8988T (cell line): ENCODE data around the gene SPP1.
A peak's percentile ranks its signal among the peaks of the same experiment; 100 is the strongest.
"Not testable (repeated sequence)": the region's sequence is repeated elsewhere in the genome, so short reads cannot be mapped to it uniquely, and the experiment has no call there.

Experiments used
- DNase-seq: peaks from one replicate; pipeline ENCODE4 v3.0.0; 2011

Gene SPP1

DNA sequence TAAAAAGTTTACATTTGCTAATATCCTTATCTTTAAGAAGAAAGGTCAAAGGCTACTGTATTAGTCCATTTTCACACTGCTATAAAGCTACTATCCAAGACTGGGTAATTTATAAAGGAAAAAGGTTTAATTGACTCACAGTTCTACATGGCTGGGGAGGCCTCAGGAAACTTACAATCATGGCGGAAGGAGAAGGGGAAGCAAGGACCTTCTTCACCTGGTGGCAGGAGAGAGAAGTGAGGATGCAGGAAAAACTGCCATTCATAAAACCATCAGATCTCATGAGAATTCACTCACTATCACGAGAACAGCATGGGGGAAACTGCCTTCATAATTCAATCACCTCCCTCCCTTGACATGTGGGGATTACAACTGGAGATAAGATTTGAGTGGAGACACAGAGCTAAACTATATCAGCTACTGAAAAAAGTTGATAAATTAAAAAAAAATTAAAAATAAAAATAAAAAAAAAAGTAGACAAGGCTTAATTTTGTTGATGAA lies 23.7 kb downstream of the SPP1 start:
- not testable (repeated sequence) for DNase-seq

DNA sequence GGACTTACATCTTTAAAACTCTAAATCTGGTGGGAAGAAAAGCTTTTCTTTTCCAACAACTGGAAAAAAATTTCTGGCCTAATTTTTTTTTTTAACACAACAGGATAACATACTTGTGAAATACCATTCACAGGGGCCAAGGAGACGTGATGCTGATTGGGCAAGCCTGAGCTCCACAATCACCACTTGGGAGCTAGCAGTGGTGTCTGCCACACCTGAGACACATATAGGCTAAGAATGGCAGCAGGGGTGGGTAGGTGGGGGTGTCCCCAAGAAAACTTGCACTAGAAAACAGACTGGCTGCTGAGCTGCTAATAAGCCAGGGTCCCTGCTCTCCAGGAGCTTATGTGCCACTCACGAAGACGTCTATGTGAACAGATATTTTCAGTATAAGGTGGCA lies 26.4 kb downstream of the SPP1 start:
- no peak for DNase-seq

- no peak for DNase-seq
These were observed 27.3 kb downstream of the SPP1 start for GRCh38 chr4:88002786-88003185.

DNA sequence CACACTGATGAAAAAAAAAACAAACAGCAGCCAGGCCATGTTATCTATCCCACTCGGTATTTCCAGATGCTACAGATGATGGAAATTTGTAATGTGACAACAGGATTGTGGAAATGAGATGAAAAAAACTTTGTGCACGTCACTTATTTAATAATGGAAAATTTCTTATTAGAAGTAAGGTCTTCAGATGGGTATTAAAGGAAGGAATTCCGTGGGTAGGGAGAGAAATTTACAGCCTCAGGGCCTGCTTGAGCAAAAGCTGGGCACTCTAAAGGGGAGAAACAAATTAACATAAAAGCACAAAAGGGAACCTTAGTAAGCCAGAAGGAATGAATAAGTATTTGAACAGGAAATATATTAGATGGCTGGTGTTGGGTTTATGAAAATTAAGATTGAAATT lies 27.7 kb downstream of the SPP1 start:
- no peak for DNase-seq

- DNase-seq = no peak
These were observed 29.6 kb downstream of the SPP1 start for GRCh38 chr4:88005076-88005475.

GRCh38 chr4:88005946-88006345 lies 30.4 kb downstream of the SPP1 start:
- no peak for DNase-seq

DNA sequence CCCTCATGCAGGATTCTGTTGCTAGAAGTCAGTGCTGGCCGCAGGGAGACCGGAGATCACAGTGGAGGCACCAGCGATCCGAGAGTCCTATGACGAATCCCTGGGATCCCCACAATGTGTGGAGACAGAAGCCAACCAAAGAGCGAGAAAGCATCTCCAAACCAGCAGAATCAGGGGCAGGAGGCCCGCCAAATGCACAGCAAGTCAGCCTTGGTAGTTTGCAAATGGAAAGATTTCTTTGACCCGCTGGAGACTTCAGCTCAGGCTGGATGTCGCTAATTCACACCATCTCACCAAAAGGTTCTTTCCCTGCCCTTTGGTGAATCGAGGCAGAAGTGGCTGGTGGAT lies 31.4 kb downstream of the SPP1 start:
- no peak for DNase-seq

- DNase-seq = peak; percentile 53
These were observed 32.0 kb downstream of the SPP1 start, which contains the start of gene PKD2 for GRCh38 chr4:88007304-88008121. TSS of gene PKD2 (plus strand) at chr4:88007635. CDS start at chr4:88007734, 99 bp downstream.

- DNase-seq = peak; percentile 47
These were observed 32.7 kb downstream of the SPP1 start for GRCh38 chr4:88008122-88008742.

- DNase-seq = no peak
These were observed 33.2 kb downstream of the SPP1 start for GRCh38 chr4:88008743-88009171.

DNA sequence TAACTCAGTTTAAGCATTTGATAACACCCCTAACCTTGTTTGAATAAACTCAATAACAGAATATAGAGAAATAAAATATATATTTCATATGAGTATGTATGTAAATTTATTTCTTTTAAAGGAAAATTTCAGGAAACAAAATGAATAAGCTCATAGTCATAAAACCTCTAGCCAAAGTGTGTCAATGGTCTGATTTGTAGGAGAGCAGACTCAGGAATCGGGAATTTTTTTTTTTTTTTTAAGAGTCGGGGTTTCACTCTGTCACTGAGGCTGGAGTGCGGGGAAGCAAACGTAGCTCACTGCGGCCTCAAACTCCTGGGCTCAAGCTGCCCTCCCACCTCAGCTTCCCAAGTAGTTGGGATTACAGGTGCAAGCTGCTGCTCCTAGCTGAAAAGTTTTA lies 34.4 kb downstream of the SPP1 start:
- DNase-seq = no peak

DNA sequence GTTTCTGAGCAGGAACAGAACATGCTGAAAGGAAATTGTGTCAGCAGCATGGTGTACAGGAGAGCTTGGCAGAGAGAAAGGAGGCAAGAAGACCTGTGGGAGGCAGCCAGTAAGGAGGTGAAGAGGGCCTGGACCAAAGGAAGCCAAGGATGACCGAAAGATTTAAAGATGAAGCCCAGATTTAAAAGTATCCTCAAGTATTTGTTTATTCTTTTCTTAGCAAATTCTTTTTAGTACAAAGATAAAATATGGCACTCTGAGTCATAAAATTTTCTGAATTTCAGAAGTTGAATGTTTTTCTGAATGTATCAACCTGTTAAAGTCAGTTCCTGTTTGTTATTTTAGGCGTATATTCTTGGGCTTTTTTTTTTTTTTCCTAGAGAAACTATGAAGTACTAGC lies 35.5 kb downstream of the SPP1 start:
- DNase-seq = no peak

GRCh38 chr4:88012647-88013046 lies 37.1 kb downstream of the SPP1 start:
- DNase-seq = no peak

DNA sequence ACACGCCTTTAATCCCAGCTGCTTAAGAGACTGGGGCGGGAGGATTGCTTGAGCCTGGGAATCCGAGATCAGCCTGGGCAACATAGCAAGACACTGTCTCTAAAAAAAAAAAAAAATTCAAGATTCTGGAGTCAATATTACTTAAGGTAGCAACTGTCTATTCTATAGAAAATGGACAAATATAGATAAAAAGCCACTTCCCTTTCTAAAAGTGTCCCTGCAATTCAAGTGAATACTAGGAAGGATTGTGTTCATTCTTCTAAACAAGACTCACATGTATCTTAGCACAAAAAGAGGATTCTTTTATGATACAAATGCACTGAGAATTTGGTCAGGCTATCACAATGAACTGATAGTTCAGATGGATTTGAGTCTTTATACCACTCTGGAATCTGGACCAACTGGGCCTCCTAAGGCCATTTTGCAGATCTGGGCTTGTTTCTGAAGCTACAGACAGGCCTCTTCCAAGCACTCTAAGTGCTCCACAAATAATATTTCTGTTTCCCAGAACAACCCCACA lies 38.9 kb downstream of the SPP1 start:
- DNase-seq = no peak

- DNase-seq = no peak
These were observed 40.3 kb downstream of the SPP1 start for GRCh38 chr4:88015659-88016295.

- DNase-seq = no peak
These were observed 42.2 kb downstream of the SPP1 start for GRCh38 chr4:88017516-88018297.

DNA sequence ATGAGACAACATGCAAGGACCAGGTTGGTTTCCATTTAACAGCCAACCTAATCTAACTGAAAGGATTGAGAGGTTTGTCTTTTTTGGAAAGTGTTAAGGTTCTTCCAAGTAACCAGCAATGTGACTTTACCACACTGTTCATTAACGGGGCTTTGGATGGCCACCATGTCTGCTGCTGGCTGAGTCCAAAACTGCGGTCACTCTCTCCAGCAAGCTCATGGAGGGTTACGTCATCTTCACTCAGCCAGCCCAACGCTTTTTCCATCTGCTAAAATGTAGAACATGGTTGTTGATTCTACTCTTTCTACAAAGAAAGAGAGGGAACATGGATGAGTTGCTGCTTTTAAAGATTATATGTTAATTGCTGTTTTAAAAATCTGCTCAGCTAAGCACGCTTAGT lies 43.0 kb downstream of the SPP1 start:
- DNase-seq = no peak

DNA sequence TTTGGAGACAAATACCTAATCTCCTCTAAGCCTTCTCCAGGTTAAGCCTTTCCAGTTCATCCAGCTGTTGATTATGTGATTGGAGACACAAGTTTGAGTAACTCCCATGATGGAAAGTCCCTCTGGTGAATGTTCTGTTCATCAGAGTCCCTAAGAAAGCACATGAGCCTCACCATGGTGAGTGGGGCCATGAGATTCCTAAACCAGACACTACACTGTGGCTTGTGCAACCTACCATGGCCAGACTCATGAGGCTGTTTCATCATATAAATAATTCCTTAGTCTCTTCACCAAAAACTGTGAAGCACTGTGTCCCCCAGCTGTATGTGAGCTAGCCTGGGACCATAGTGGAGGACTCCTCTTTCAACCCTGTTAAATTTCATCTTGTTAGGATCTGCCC lies 46.3 kb downstream of the SPP1 start:
- DNase-seq = no peak

- no peak for DNase-seq
These were observed 46.8 kb downstream of the SPP1 start for GRCh38 chr4:88022289-88022688.

- DNase-seq = not testable (repeated sequence)
These were observed 50.6 kb downstream of the SPP1 start for GRCh38 chr4:88025868-88026661.

DNA sequence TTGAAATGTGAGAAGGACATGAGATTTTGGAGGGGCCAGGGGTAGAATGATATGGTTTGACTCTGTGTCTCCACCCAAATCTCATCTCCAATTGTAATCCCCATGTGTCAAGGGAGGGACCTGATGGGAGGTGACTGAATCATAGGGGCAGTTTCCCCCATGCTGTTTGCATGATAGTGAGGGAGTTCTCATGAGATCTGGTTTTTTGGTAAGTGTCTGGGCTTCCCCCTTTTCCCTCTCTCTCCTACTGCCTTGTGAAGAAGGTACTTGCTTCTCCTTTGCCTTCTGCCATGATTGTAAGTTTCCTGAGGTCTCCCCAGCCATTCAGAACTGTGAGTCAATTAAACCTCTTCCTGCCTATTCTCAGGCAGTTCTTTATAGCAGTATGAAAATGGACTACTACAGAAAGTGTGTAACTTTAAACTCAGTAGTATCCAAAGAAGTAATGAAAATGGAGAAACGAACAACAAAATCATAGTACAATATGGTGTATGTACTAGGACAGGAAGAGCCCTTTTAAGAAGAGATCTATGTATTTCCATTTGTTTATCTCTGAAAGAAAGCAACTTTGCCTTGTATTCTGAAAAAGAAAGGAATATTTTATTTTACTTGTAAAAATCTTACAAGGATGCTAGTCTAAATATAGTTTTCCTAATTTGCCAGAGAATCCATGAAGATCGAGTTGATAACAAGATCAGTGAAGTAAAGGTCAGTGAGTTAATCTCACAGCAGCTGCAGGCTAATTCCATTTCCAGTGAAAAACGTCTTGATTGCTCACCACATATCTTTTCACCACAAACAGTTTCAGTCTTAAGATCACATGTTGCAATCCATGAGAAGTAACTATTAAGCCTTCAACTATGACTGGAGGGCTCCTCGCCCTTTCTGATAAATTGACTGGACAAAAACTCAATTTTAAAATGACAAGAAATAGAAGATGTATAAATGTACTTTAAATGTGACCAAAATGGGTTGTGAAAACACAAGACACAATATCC lies 52.4 kb downstream of the SPP1 start:
- DNase-seq = no peak
